ENCODE data around the gene MINDY4.

DNA sequence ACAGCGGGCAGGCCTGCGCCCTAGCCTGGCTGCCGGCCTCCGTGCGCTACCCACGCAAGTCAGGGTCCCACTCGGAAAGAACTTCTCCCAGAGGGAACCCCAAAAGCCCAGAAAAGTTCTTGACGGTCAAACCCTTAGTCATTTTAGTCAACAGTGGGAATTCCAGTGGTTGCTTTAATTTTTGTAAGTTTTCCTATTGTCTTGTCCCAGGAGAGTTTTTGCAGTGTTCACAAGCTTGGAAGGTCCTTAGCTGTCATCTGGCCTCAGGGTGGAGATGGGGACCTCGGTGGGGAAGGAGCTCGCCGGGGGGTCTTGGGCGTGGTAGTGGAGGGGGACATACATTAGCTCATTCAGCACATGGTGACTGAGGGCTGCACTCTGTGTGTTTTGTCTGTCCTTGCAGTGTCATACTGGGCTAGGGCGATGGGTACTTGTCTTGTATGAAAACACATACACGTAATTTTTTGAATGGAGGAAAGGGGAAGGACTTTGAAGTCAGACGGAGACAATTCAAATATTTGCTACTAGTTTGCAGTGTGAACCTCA is 736 bp downstream of the MINDY4 start:
- TF ChIP-seq POLR2AphosphoS5 (IDR thresholded peaks at IDR 0.05; ENCODE audit: low read depth) (no peak), GABPA (IDR thresholded peaks at IDR 0.05; ENCODE audit: low read depth) (no peak)
- TF ChIP-seq, protein P1, sequence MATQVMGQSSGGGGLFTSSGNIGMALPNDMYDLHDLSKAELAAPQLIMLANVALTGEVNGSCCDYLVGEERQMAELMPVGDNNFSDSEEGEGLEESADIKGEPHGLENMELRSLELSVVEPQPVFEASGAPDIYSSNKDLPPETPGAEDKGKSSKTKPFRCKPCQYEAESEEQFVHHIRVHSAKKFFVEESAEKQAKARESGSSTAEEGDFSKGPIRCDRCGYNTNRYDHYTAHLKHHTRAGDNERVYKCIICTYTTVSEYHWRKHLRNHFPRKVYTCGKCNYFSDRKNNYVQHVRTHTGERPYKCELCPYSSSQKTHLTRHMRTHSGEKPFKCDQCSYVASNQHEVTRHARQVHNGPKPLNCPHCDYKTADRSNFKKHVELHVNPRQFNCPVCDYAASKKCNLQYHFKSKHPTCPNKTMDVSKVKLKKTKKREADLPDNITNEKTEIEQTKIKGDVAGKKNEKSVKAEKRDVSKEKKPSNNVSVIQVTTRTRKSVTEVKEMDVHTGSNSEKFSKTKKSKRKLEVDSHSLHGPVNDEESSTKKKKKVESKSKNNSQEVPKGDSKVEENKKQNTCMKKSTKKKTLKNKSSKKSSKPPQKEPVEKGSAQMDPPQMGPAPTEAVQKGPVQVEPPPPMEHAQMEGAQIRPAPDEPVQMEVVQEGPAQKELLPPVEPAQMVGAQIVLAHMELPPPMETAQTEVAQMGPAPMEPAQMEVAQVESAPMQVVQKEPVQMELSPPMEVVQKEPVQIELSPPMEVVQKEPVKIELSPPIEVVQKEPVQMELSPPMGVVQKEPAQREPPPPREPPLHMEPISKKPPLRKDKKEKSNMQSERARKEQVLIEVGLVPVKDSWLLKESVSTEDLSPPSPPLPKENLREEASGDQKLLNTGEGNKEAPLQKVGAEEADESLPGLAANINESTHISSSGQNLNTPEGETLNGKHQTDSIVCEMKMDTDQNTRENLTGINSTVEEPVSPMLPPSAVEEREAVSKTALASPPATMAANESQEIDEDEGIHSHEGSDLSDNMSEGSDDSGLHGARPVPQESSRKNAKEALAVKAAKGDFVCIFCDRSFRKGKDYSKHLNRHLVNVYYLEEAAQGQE (IDR thresholded peaks at IDR 0.05; ENCODE audit: insufficient replicate concordance, low read depth) = no peak

Measured in HL-60 (cell line).